HG02571 (cell line): Measurements from ENCODE around the gene HIVEP2.

Experiments
- ATAC-seq: cut with Tn5 transposase; IDR thresholded peaks from one replicate; pipeline ENCODE4 v1.9.1; 2021; ENCODE audit warnings: mild to moderate bottlenecking, moderate library complexity; ENCODE audit not compliant: unreplicated experiment

Gene HIVEP2

GRCh38 chr6:142945446-142946180, 637 bp upstream of the HIVEP2 start:
- no peak for ATAC-seq

- no peak for ATAC-seq
Observed at GRCh38 chr6:142944124-142945048, 590 bp downstream of the HIVEP2 start.

GRCh38 chr6:142943711-142944123, 1.3 kb downstream of the HIVEP2 start:
- ATAC-seq = no peak

GRCh38 chr6:142942805-142943227, 2.2 kb downstream of the HIVEP2 start:
- ATAC-seq = no peak

GRCh38 chr6:142942238-142942637, 2.7 kb downstream of the HIVEP2 start:
- ATAC-seq = no peak

- no peak for ATAC-seq
Observed at GRCh38 chr6:142941018-142941417, 4.0 kb downstream of the HIVEP2 start.

DNA sequence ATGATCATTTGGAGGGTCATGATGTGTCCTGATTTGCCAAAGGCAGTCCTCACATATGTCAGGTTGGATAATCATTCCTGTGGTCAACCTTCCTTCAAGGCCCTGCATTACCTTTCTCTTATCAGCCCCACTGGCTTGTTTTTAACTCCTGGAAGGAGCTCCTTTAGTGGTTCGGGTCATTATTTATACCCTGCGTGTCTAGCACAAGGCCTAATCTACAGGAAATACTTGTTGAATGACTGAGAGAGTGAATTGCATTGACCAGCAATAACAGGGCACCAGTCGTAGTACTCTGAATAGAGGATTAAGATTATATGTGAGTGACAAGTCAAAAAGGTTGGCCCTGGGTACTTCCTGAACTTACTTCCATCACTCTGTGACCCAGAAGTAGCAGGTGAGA, 4.5 kb downstream of the HIVEP2 start:
- no peak for ATAC-seq

DNA sequence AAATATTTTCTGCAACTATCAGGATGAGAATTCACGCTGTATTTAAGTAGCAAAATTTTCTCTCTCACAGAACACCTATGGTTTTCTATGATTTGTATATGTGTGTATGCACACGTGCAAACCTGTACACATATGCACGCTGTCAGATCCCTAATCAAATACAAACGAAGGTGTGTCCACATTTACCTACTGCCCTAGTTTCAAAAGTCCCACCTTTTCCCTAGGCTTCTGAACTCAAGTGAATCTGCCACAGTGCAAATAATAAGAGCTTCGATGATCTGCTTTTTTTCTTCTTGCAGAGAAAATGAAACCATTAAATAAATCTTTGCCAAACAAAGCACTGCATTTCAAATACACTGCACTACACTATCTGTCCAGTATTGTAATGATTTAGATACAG, 6.5 kb downstream of the HIVEP2 start:
- no peak for ATAC-seq

GRCh38 chr6:142937986-142938385, 7.0 kb downstream of the HIVEP2 start:
- no peak for ATAC-seq

- no peak for ATAC-seq
Observed at GRCh38 chr6:142935553-142936517, 9.1 kb downstream of the HIVEP2 start.

DNA sequence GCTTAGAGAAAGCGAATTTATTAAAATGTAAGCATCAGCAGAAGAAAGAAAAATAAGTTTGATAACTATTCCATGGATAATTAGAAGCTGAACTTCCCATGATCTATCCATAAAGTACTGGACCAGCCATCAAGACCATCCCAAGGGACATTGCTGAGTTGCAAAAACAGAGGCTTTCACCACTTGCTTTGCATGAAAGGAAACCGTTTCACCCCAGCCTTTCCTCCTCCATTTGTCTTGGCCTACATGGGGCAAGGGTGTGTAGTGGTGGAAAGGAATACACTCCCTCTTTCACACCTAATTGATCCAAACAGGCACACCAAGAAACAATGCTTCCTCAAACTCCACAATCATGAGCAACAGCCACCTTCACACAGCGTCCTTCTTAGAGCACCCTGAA, 10.4 kb downstream of the HIVEP2 start:
- no peak for ATAC-seq

GRCh38 chr6:142934106-142934505, 10.9 kb downstream of the HIVEP2 start:
- ATAC-seq = no peak

GRCh38 chr6:142933701-142934100, 11.3 kb downstream of the HIVEP2 start:
- no peak for ATAC-seq

- no peak for ATAC-seq
Observed at GRCh38 chr6:142932889-142933288, 12.1 kb downstream of the HIVEP2 start.

- ATAC-seq = no peak
Observed at GRCh38 chr6:142929751-142930358, 15.1 kb downstream of the HIVEP2 start.

DNA sequence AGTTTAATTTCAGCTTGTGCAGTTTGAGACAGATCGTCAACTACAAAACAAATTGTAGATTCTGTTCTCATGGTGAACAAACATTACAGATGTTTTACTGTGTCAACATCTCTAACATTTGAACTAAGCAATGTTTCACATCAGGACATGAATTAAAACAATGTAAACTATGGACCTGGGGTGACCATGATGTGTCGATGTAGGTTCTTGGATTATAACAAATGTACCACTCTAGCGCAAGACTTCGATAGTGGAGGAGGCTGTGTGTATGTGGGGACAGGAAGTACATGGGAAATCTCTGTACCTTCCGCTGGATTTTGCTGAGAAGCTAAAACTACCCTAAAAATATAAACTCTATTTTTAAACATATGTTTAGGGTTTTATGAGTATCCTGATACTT, 17.1 kb downstream of the HIVEP2 start:
- ATAC-seq = no peak

DNA sequence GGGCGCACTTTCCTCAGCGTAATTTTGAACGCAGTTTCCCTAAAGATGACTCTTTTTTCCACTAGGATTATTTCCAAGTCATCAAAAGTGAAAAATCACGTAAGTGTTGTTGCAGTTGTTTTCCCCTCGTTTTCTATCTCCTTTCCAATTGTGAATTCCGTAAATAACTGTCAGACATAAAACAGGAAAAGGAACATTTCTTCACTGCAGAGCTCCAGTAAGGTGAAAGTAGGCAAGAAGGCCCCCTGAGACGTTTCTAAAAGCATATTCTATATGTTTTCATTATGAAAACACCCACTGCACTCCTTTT, 17.8 kb downstream of the HIVEP2 start:
- no peak for ATAC-seq

GRCh38 chr6:142926494-142927270, 18.3 kb downstream of the HIVEP2 start:
- peak; percentile 90 for ATAC-seq

DNA sequence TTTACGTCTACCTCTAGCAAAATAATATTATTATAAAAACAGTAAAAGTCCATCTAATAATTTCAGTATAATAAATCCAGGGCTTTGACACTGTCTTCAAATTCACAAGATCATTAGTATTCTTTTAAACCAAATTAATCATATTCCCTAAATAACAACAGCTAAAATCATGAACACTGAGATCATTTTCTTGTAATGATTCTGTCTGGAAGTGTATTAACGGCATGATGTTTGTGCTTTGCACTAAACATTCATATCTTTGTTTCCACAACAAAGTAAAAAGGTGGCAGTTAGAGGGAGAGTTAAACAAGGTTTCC, 18.8 kb downstream of the HIVEP2 start:
- ATAC-seq = no peak

DNA sequence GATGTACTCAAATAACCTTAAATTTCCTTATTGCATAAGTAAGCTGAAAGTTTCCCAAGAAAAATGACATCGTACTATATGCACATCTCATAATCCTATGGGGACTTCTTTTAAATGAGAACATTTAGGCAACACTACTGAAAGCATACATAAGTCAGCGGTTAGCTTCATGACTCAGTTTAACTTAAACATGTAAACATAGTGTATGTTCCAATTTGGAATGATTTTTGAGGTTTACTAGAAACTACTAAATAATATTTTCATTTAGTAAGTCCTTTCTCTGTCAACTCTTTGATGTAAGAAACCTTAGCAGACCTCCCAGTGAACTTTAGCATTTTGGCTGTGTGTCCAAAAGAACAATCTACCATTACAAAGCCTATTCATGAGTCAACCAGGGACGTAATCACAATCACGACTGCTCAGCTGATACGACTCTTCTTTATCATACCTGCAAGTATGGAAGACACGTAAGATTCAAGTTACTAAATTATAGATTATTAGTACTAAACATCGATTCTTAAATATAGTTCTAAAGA, 19.3 kb downstream of the HIVEP2 start:
- ATAC-seq = no peak
